ENCODE results near the gene ACTR3.

The ACTR3 gene

DNA sequence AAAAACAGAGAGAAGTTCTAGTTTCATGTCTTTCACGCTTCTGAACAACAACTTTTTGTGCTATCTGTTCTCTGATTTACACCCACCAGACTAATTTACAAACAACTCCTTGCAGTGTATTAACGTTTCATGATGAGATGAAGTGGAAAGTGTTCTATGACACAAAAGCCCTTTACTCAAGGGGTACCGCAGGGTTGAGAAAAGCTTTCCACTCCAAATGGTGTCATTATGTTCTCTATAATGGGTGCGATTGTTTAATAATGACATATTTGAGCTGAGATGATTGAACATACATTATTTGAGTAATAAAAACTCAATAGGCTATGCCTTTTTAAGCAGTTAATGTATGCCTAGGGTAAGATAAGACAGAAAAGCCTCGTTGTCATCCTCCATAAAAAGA, 76.3 kb downstream of the ACTR3 start:
- DNase-seq (ENCODE audit: low read depth): no peak

GRCh38 chr2:113966832-113967231, 76.9 kb downstream of the ACTR3 start:
- DNase-seq (ENCODE audit: low read depth): no peak

DNA sequence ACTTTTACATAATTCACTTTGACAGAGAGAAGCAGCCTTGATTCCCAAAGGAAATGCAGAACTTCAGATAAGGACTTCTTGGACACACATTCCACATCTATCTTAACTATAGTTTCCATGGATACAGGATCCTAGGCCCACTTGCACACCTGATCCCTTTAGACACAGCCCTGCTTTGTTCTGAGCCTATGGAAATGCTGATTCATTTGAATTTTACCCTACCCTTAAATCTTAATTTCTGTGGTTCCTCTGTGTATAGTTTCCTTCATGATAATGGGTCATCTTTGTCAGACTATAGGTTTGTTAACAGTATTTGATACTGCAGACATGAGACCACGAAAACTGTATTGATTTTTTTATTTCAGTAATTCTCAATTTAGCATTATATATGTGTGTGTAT, 77.4 kb downstream of the ACTR3 start:
- no peak for DNase-seq (ENCODE audit: low read depth)

DNA sequence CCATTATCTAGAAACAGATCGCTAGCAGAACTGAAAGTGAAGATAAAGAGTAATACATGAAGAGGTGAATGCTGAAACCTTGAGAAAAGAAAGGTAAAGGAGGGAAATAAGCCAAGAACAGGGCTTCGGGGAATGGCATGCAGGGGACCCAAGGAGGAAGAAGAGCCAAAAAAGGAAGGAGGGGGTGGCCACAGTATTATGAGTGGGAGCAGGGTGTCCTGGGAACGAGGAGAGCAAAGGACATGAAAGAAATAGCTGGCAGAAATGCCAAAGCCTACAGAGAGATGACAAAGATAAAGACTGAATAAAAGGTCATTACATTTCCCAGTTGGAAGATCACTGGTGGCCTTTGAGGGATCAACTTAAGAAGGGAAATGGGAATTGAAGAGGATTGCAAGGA, 82.9 kb downstream of the ACTR3 start:
- no peak for DNase-seq (ENCODE audit: low read depth)

DNA sequence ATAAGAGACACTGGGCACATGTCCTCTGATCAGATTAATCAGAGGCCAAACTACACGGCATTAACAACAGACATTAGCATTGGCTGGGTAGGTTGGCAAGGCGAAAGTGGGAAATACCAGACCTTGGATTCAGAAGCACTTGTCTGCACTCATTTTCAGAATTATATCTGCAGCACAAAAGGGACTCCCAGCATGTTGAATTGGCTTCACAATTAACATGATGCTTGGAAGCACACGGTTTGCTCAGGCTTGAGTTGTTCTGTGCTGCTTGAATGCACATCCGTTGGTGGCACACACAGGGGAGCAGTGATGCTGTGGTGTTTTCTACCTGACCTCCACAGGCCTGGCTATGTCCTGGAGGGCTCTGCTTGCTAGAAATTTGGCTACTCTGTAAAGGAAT, 83.9 kb downstream of the ACTR3 start:
- no peak for DNase-seq (ENCODE audit: low read depth)

- no peak for DNase-seq (ENCODE audit: low read depth)
Observed at GRCh38 chr2:113974727-113975126, 84.8 kb downstream of the ACTR3 start.

DNA sequence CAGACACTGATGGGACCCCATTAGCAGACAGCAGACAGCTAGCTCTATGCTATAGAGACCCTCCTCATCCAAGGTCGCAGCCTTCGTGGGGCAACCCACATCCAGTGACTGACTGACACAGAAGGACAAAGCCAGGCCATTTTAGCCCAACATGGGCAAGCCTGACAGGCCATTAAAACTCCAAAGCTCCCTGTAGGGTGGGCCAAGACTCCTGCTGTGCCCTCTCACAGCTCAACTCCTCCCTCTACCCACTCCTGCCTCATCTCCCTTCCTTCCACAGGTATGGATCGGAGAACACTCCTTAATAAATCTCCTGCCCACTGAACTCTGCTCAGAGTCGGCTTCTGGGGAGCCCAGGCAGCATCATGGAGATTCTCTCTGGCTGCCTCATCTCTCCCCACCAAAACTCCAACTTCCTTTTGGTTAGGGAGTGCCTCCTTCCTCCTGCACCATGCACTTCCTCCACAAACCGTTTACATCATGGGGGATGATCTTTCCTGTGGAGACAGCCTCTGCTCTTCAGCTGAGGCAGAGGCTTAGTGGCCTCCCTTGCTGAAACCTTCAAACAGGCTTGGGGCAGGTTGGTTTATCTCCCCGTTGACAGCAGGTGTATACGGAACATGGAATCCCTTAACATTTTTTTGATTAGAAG, 86.5 kb downstream of the ACTR3 start:
- DNase-seq (ENCODE audit: low read depth): no peak

GRCh38 chr2:113977060-113977659, 87.3 kb downstream of the ACTR3 start:
- DNase-seq (ENCODE audit: low read depth): no peak

- no peak for DNase-seq (ENCODE audit: low read depth)
Observed at GRCh38 chr2:113977660-113978523, 88.0 kb downstream of the ACTR3 start.

- no peak for DNase-seq (ENCODE audit: low read depth)
Observed at GRCh38 chr2:113978524-113979190, 88.8 kb downstream of the ACTR3 start.

DNA sequence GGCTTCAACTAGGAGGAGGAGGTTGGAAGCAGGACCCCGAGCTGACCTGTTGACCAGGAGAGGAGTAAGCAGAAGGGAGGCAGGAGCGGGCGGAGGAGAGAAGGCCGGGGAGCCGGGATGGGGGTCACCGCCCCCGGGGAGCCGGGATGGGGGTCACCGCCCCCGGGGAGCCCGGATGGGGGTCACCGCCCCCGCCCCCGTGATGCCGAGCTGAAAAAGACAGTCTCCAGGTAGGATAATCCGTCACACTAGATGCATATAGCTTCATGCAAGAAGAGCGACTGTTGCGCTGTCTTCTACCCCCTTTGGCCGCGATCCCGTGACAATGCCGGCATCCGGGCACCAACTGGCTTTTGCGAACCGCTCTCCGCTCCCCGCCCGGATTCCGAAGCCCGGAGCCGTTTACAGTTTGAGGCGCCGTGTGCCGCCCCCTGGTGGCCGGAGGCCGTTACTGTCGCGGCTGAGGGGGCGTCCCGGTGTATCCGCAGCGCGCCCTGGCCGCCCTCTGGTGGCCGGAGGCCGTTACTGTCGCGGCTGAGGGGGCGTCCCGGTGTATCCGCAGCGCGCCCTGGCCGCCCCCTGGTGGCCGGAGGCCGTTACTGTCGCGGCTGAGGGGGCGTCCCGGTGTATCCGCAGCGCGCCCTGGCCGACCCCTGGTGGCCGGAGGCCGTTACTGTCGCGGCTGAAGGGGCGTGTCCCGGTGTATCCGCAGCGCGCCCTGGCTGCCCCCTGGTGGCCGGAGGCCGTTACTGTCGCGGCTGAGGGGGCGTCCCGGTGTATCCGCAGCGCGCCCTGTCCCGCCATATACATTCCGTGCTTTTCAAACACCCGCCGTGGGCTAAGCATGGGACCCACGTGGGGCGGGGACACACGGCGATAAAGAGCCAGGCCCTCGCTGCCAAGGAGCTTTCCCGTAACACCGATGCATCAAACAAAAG, 89.6 kb downstream of the ACTR3 start:
- no peak for DNase-seq (ENCODE audit: low read depth)

DNA sequence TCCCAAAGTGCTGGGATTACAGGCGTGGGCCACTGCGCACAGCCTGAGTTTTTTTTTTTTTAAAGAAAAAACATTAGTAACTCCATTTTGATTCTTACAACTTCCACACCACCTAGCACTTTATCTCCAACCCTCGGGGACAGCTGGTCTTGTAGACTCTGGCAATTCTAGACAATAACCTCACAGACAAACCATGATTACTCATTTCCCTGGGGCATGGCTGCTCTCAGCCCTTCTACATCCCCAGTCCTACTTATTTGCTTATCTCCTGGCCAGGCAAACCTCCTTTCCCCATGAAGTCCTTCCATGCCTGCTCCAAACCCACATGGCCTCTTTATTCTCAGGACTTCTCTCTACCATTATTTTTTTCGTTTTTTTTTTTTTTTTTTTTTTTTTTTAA, 91.1 kb downstream of the ACTR3 start:
- DNase-seq (ENCODE audit: low read depth): no peak

DNA sequence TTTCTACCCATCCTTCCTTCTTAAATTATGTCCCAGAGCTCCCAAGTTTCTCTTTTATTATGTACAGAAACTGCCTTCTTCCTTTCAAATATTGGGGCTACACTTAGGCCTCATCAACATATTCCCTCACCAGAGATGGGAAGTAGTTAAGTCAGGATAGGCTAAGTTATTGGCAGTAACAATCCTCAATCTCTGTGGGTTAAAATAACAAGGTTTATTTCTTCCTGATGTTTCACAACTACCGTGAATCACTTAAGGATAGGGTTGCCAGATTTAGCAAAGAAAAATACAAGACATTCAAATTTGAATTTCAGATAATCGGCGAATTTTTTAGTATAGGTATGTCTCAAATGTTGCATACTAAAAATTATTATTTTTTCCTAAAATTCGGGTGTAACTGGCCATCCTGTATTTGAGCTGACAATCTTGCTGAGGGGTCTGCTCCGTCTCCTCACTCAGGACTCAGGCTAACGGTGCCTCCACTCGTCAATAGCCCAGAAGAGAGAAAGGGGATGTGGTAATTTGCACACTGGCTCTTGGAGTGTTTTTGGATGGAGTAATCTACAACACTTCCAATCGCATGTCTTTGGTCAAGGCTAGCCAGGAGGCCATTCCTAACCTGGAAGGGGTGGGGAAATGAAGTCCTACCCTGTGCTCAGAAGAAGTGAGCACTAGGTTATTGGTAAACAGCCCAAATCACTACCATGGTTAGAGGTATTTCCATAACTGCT, 91.7 kb downstream of the ACTR3 start:
- no peak for DNase-seq (ENCODE audit: low read depth)

- DNase-seq (ENCODE audit: low read depth): no peak
Observed at GRCh38 chr2:113985554-113986397, 95.9 kb downstream of the ACTR3 start.

DNA sequence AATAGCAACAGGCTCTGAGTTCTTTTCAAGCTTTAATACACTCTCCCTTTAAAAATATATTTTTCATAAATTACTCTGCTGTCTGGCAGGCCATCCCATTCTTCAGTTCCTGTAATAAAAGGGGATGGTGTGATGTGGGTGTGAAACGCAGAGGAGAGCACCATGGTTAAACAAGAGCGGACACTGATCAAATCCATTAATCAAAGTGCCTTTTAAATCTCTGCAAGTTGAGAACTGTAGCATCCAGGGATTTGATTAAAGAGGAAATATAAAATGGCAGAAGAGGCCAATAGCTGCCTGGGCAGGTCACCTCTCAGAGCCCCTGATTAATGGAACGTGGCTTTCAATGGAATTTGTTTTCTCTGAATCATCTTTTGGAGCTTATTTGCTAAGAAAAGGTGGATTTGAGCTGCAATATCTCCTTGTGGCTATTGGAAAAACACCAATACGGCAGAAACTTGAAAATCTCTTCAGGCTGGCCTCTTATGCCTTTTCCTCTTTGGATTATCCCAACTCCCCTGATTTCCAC, 96.9 kb downstream of the ACTR3 start:
- no peak for DNase-seq (ENCODE audit: low read depth)

GRCh38 chr2:113992090-113992489, 102.2 kb downstream of the ACTR3 start:
- DNase-seq (ENCODE audit: low read depth): no peak

DNA sequence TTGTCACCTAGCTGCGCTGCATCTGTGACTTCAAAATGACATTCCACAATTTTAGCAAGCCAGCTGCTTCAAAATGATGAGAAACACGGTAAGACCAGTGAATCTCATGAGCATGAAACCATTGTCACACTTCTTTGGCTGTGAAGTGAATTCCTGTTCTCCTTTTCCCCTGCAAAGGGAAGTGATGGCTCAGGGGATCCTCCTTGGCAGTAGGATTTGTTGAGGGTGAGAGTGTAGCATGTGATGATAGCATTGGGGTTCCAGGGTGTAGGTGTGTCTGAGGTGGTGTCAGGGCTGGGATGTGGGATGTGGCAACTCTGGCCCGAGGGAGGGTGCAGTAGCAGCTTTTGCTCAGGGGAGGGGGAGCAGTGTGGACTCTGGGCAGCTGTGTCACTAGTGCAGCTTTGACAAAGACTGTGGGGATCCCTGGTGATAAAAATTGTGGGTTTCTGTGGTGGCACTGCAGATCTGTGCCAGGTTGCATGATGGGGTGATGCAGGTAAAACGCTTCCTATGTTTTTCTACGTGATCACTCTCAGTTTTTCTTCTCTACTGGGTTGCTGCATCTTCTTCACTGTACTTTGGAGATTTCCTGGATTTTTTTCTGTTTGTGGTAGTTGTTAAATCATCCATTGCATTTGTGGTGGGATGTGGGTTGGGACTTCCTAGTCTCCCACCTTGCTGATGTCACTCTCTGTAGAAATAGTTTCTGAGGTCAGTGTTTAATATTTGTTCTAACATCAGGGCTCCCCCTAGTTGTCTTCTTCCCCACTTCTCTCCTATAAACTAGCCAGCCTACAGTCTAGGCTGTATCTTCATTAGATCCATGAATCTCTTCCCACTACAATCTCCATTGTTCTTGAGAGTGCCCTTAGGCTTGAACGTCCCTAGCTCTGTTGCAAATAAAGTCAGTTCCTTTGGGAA, 107.0 kb downstream of the ACTR3 start:
- DNase-seq (ENCODE audit: low read depth): no peak

- no peak for DNase-seq (ENCODE audit: low read depth)
Observed at GRCh38 chr2:114001152-114001551, 111.3 kb downstream of the ACTR3 start.

GRCh38 chr2:114001937-114002336, 112.0 kb downstream of the ACTR3 start:
- DNase-seq (ENCODE audit: low read depth): no peak

Data from stimulated activated CD8-positive, alpha-beta memory T cell treated with anti-CD3 and anti-CD28 coated beads, Interleukin-12 subunit alpha, Interleukin-12 subunit beta, amount 100 ng/mL, for 1 hour (primary cell).